ENCODE results near the gene TFEB.

The TFEB gene

DNA sequence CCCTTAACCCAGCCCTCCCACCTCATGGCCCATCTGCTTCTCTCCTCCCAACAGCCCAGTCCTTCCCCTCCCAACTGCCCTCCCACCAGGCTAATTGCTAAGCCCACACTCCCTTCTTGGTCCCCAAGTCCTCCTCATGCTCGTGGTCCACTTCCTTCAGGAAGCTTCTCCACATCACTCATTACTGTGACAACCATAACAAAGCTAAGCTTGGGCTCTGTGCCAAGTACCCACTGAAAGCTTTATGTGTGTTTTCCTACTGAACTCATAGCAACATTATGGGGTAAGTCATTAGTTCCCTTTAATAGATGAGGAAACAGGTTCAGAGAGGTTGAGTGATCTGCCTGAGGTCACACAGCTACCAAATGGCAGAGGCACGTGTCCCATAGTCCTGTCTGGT, 28.1 kb upstream of the TFEB start:
- no peak for DNase-seq (ENCODE audit: low spot score)

DNA sequence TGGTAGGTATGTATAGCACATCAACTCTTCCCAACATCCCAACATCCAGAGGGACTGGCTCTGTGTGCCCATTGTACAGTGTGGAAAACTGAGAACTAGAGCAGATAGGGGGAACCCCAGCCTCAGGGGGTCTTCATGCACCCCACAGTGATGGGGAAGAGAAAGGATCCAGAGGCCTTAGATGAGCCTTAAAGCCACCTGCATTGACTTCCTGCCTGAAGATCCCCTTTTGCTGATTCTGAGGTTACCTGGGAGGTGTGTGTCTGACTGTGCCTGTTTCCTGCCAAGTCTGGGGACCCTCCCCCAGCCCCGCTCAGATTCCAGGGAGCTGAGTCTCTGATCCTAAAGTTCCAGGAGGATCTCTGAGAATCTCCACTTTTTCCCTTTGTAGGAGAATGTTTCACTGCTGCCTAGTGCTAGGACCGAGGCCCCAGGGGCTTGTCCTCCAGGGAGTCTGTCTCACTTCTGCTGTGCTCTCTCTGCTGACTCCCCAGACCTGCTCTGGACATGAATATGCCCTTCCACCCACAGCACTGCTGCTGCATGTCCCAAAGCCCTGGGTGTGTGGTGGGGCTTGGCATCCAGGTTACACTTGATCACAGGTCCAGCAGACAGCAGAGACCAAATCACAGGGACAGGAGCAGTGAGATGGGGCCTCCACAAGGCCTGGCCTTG, 24.6 kb upstream of the TFEB start:
- no peak for DNase-seq (ENCODE audit: low spot score)

DNA sequence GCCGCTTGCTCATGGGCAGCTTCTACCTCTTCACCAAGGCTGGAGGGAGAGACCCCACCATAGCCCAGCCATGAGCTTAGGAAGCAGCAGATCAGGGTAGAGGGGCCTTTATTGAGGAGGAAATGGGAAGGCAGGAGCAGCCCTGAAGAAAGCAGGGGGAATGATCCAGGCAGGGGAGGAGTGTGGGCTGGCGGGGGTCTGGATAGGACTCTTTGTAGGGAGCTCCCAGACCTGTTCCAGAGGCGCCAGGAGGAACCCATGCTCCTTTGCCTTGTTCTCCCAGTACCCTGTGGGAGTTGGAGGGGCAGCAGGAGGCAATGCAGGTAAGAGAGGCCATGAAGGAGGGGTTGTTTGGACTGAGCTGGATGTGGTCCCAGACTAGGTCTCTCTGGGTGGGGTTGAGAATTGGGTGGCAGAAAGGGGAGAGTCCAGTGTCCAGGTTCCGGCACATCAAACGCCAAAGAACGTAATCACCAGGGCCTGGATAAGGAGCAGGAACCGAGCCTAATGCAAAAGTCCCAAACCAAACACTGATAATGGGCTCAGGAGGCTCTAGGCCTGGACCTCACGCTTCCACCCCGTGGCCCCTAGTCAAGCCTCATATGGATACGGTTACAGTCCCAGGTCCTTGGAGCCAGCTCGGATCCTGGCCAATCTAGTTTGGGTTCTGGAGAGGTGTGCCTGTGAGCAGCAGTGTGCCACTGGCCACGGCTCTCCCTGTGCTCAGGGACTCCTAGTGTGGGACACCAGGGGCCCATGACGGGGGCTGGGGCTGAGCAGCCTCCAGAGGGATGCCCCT, 23.9 kb upstream of the TFEB start:
- no peak for DNase-seq (ENCODE audit: low spot score)

DNA sequence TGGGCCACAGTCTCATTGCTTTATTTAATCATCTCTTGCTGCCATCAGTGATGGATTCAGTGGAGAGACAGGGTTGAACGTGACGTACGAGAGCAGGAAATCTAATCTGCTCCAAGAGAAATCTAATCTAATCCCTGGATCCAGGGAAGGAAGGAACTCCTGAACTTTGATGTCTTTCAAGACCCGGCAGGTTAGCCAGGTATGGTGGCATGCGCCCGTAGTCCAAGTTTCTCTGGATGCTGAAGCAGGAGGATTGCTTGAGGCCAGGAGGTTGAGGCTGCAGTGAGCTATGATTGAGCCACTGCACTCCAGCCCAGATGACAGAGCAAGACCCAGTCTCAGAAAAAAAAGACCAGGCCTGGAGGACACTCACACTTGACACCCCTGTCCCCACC, 23.2 kb upstream of the TFEB start:
- DNase-seq (ENCODE audit: low spot score), result no peak

DNA sequence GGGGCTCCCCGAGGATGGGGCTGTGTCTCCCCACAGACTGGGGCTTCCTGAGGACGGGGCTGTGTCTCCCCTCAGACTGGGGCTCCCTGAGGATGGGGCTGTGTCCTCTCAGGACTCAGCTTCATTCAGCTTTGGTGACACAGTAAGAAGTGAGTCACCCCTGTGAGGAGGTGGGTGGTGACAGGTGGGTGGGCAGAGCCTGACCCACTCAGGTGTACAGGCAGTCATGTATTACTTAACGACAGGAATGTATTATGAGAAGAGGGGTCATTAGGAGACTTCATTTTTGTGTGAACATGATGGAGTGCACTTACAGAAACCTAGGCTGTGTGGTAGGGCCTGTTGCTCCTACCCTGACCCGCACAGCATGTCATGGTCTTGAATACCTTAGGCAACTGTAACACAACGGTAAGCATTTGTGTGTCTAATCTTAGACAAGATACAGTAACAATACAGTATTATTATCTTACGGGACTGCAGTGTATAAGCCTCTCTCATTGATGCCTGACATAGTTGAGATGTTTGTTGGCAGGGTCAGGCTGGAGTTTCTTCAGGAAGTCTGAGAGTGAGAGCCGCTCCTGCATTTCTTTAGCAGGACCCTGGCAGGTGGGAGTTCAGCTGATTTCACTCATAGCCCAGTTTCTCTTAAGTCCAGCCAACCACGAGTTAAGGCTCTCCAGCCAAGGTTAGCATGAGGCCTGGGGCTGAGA, 22.7 kb upstream of the TFEB start:
- no peak for DNase-seq (ENCODE audit: low spot score)

DNA sequence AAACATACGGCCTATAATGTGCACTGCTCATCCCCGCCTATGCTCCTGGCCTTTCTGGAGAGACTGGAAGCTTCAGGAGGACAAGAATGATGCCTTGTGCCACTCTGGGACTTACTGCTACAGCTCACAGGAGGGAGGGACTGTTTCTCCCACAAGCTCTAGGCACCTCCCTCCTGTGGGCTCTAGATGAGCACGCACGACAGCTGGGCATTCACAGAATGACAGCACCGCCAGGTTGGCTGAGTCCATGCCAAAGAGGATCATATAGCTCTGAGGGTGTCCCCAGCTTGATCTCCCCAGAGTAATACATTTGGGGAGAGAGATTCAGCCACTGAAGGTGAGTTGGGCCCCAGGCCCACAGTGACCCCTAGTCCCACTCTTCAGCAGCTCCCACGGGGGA, 21.9 kb upstream of the TFEB start:
- DNase-seq (ENCODE audit: low spot score), result no peak

DNA sequence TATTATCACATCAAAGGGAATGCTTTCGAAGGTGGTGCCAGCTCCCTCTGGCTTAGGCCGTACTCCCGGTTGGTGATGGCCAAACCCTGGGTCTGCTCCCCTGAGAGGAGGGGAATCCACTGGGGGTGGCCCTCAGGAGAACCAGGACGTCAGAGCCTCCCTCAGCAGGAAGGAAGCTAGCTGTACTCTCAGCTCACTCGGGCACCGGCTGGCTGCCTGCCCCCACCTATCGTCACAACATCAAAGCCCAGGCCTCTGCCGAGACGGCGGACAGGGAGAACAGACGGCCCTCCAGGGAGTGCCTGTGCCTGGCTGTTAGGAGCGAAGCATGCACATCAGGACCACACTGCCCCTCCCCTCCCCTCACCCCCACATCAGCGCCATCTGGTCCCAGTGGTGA, 20.9 kb upstream of the TFEB start:
- no peak for DNase-seq (ENCODE audit: low spot score)

DNA sequence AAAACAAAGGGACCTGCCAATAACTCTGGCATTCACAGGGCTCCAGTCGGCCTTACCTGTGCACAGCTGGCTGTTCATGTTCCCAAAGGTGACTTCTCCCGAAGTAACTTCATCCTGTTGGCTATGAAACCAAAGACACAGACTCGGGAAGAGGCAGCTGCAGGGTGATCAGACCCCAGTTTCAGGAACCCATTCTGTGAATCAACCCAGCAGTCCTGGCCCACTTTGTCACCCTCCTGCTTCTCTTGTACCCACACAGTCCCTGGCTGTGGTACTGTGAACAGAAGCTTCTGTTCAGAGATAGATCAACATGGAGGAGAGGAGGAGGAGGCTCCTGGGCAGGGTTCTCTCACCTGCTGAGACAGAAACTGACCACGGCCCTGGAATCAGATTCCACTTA, 20.5 kb upstream of the TFEB start:
- DNase-seq (ENCODE audit: low spot score), result no peak

DNA sequence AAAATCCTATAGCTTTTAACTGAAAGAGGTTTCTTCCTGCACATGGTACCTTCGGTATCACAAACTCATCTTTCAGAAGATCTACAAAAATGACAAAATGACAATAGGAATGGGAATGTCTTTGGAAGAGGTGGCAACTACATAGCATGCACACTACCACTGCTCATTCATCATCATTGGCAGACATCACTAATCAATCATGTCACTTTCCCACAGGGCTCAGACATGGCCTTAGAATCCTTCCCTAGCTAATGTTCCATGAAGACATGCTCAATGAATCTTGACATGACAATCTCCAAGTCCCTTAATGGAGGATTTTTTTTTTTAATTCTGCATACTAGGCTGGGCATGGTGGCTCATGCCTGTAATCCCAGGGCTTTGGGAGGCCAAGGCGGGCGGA, 15.0 kb upstream of the TFEB start:
- no peak for DNase-seq (ENCODE audit: low spot score)

DNA sequence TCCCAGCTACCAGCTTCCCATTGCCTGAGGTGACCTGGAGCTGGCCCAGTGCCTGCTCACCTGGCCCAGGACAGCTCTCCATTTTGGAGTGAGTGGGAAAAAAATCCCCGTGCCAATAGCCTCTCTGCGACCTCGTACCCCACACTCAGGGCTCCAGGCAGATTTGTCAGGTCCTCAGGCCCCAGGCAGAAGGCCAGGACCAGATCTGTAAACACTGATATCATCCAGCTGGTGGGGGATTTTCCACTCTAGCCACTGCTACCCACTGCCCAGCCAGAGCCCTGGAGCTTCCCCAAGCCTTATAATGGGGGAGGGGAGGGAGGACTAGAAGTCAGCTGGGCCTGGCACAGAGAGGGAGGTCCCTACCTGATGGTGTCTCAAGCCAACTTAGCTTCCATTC, 13.1 kb upstream of the TFEB start:
- DNase-seq (ENCODE audit: low spot score), result no peak

DNA sequence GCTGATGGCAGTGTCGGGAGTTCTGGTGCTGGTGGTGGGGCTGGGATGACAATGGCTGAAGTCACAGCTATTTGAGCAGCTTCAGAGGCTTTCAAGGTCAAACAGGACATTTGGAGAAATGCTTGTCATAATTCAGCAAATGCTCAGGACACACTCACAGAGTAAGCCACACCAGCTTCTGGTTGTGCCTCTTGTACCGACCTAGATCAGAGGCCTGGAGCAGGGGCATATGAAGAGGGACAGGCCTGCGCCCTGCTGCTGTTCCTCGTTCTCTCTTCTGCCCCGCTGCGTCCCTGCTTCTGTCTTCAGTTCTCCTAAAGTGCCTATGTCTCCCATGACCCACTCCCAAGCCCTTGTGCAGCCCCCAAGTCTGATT, 12.7 kb upstream of the TFEB start:
- DNase-seq (ENCODE audit: low spot score), result no peak

DNA sequence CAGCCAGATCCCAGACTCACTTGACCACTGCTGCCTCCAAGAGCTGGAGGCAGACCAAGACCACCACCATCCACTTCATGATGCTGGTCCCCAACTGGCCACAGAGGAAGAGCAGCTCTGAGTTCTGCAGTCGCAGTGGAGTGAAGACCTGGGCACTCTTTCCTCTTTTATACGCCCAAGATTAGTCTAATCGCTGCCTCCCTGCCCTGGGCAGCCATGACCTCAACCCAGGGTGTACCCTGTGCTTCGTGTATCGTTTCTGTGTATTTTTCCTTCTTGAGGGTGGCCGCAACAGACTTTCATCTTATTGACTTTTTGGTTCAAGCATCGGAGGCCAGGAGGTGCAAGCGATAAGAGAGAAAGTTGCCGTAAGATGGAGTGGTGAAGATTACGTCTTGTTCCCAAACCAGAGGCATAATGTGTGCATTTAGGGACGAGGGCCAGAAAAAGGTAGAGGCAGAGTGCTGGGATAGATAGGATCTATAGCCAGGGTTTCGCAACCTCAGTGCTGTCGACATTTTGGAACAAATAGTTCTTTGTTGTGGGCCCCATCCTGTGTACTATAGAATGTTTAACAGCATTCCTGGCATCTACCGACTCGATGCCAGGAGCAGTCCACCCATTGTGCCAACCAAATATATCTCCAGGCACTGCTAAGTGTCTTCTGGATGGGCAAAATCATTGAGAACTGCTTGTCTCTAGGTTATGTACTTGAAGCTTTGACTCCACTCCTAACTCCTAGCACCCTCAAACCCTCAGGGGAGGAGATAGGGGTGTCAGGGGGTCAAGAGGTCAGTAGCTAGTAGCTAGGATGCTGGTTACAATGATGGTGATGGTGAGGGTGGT, 12.1 kb upstream of the TFEB start, which contains the start of gene PGC:
TSS of gene PGC (minus strand) at position 142 of the 846 bp plus-strand sequence. CDS start at position 79, 63 bp downstream.
- no peak for DNase-seq (ENCODE audit: low spot score)

DNA sequence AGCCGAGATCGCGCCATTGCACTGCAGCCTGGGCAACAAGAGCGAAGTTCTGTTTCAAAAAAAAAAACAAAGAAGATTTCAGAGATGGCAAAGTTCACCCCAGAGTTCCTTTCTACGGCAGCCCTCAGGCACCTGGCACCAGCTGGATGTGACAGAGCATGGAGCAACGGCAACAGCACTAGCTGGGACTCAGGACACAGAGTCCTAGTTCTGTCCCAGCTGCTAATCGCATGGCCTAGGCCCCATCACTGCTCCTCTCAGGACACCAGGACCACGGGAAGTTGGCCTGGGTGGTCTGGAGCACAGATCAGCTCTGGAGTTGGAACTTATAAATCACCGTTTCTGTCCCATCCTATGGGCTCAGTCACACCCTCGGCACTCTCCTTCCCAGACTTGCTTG, 10.7 kb upstream of the TFEB start:
- no peak for DNase-seq (ENCODE audit: low spot score)

DNA sequence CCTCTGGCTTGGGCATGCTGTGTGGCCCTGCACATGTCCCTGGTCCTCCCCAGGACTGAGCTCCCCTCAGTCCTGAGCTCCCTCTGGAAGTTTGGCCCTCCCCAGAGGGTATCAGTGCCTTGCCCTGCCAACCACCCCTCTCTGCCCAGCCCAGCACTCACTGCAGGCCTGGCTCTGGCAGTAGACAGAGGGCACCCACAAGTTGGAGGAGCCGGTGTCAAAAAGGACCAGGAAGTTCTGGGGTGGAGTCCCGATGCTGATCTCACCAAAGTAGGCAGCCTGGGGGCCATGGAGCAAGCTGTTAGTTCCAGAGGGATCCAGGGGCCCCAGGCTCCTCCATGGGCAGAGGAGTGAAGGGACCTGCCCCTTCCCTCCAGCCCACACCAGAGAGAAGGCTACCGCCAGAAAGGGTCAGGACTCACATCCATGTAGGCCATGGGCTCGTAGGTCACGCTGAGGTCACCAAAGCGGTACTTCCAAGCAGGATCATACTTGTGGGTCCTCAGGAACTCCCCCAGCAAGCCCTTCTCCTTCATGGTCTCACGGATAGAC, 8.9 kb upstream of the TFEB start:
- DNase-seq (ENCODE audit: low spot score), result no peak

DNA sequence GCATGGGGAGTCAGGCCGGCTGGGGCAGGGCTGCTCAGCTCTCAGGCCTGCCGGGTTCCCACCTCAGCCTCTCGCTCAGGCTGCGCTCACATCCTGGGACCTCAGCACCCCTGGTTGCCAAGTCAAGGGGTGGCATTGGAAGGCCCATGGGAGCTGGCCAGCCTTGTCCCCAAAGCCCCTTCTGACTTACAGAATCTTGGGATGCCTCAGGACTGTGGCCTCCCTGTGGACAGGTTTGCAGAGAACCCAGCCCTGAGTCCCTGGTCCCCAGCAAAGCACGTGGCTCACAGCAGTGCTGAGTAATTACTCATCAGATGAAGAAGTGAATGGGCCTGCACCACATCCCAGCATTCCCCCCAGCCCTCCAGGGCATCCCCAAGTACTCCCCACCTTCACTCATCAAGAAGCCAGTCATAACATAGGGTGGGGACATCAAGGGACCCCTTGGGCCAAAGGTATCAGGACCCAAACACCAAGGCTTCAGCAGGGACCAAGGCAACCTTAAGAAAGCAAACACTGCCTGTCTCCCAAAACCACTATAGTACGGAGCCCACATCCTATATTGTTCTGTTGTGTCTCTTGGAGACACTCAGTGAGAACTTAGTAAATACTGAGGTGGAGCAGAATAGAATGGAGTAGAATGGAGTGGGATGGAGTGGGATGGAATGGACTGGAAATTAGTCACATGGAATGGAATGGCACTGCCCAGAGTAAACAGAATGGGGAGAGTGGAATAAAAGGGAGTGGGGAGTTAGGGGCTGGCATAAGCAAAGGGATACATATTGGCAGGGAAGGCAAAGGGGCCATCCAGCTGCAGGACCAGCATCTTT, 8.2 kb upstream of the TFEB start:
- no peak for DNase-seq (ENCODE audit: low spot score)

DNA sequence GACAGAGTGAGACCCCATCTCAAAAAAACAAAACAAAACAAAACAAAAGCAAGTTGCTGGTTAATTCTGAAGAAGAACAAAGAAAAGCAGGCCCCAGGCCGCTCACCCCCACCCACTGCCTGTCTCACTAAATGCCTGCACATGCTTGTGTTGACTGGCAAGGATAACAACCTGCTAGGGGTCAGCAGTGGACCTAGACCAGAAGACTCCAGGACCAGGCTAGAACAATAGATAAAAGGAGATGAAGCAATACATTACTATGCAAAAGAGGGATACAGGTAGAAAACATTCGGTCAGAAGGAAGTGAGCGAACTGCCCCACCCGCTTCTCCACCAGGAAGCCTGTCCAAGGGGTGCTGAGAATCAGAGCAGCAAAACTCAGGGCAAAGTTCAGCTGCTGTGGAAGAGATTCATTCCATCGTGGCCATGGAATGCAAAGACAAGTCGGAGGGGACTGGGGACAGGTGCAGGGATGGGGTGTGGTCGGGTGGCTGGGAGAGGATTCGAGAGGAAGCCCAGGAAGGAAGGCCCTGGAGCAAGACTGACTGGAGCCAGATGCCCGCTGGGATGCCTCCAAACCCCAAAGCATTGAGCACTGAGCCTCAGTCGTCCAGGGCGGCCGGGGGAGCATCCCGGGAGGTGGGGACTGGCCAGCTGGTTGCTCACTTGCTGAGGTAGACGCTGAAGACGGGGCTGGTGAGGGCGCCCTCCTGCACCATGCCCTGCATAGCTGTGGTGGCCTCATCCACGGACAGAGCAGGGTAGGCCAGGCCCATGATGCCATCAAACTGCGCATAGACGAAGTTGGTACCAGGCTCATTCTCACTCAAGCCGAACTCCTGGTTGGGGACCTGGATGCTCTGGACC, 6.5 kb upstream of the TFEB start:
- DNase-seq (ENCODE audit: low spot score), result no peak

DNA sequence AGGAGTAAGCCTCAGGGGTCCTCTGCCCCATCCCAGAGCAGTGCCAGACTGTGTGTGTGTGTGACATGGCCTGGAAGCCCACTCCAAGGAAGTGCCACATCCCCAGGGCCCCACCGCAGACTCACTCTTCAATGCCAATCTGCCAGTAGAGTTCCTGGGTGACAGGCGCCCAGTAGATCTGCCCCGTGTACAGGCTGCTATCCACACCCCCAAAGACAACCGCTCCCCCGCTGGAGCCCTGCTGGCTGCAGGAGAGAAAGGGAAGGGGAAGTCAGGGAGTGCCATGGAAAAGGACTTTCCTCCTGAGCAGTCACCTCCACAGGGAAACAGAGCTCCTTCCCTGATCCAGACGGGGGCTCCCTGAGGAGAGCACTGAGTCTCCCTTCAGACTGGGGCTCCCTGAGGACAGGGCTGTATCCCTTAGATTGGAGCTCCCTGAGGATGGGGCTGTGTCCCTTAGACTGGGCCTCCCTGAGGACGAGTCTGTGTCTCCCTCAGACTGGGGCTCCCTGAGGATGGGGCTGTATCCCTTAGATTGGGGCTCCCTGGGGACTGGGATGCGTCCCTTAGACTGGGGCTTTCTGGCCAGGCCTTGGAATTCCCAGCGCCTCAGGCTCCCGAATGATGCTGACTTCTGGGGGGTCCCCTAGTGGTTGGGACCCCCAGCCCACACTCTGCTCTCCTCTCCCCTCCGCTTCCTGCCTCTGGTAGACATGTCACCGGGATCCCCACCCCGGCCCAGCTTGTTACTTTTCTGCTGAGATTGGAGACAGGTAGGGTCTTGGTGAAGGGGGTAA, 5.2 kb upstream of the TFEB start:
- no peak for DNase-seq (ENCODE audit: low spot score)

DNA sequence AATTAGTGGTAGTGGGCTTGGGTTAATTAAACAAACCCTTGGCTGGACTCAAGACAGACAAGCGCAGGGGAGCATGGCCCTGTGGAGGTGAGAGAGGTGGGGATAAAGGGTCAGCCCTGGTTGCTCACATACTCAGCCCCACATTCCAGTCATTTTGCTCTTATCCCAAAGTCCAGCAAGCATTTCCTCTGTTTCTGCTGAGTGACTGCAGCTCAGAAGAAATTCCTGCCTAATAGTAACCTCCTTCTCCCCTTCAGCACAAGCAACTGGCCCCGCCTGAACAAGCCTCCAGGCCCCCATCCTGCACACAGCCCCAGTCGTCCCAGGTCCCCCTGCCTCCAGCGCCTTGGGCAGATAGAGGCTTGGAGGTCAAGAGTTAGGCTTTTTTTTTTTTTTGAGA, 3.6 kb upstream of the TFEB start:
- DNase-seq (ENCODE audit: low spot score), result no peak

DNA sequence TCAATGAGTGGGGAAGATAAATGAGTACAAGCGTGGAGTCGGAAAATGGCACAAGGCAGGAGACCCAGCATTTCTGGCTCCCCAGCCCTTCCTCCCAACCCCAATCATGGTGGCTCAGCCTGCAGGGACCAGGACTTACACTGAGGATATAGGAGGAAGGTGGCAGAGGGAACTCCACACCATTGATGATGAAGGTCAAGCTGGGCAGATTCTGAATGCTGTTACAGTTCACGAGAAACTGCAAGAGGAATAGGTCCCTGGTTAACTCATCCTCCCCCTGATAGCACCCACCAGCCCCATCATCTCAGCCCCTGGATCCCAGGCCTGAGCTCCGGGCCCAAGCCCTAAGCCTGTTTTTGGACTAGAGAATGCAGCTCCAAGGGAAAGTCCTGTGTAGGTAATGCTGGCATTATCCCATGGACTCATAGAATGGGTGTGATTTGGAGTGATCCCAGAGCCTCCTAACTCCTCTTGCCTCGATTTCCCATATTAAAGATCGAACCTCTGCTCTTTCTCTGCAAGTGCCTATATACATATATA, 2.3 kb upstream of the TFEB start:
- no peak for DNase-seq (ENCODE audit: low spot score)
